HepG2 (cell line): ENCODE measurements around the gene GAL3ST1. TPM values are rescaled to one million over a fixed set of nuclear protein-coding genes. Genes with fewer than 3 reads are reported as not detected.
A peak's percentile ranks its signal among the peaks of the same experiment; 100 is the strongest.

Source experiments
- ATF6 ChIP-seq: sonication (generic); formaldehyde crosslinking; conservative IDR thresholded peaks from 2 replicates; pipeline ENCODE4 v1.4.0; 2020; ENCODE audit warnings: missing genetic modification reagents
- ELF4 ChIP-seq: sonication (generic); formaldehyde crosslinking; IDR thresholded peaks from 2 replicates; pipeline ENCODE4 v1.5.0; 2020; ENCODE audit warnings: missing genetic modification reagents, mild to moderate bottlenecking, moderate library complexity, borderline replicate concordance
- FLYWCH1 ChIP-seq: sonication (generic); formaldehyde crosslinking; IDR thresholded peaks from 2 replicates; pipeline ENCODE4 v1.8.1; 2023; ENCODE audit warnings: mild to moderate bottlenecking, missing genetic modification reagents
- MED1 ChIP-seq: sonication (generic); formaldehyde crosslinking; IDR thresholded peaks from 2 replicates; pipeline ENCODE4 v1.4.0; 2020; ENCODE audit warnings: missing genetic modification reagents
- MTA3 ChIP-seq: sonication (generic); formaldehyde crosslinking; IDR thresholded peaks from 2 replicates; pipeline ENCODE4 v1.4.0; 2020; ENCODE audit warnings: missing genetic modification reagents
- NR2C2 ChIP-seq: sonication (generic); formaldehyde crosslinking; IDR thresholded peaks from 2 replicates; pipeline ENCODE4 v1.4.0; 2020; ENCODE audit warnings: missing genetic modification reagents, mild to moderate bottlenecking, moderate library complexity, borderline replicate concordance
- NR2F6 ChIP-seq, 2 experiments: IDR thresholded peaks; 2 replicates each; pipeline ENCODE4 v1.6.1; 2016; ENCODE audit warnings: antibody characterized with exemption in 1 of 2, mild to moderate bottlenecking in 1 of 2
- PHF21A ChIP-seq: sonication (generic); formaldehyde crosslinking; IDR thresholded peaks from 2 replicates; pipeline ENCODE4 v1.5.0; 2020; ENCODE audit warnings: mild to moderate bottlenecking, missing genetic modification reagents
- TGIF2 ChIP-seq: IDR thresholded peaks from 2 replicates; pipeline ENCODE4 v1.6.1; 2016; ENCODE audit warnings: control low read depth, missing compliant biosample characterization
- THAP9 ChIP-seq: sonication (generic); formaldehyde crosslinking; IDR thresholded peaks from 2 replicates; pipeline ENCODE4; 2020; ENCODE audit warnings: missing genetic modification reagents, mild to moderate bottlenecking, borderline replicate concordance
- ZKSCAN8 ChIP-seq: IDR thresholded peaks from 2 replicates; pipeline ENCODE4 v1.6.1; 2016; ENCODE audit warnings: borderline replicate concordance, missing genetic modification reagents, missing compliant biosample characterization
- ZNF503 ChIP-seq: sonication (generic); formaldehyde crosslinking; IDR thresholded peaks from 2 replicates; pipeline ENCODE4 v1.4.0; 2020; ENCODE audit warnings: missing genetic modification reagents
- ZNF83 ChIP-seq: sonication (generic); formaldehyde crosslinking; IDR thresholded peaks from 2 replicates; pipeline ENCODE4 v1.4.0; 2020; ENCODE audit warnings: missing genetic modification reagents, mild to moderate bottlenecking, borderline replicate concordance
- ZSCAN12 ChIP-seq: sonication (generic); formaldehyde crosslinking; IDR thresholded peaks from 2 replicates; pipeline ENCODE4 v1.9.0; 2021; ENCODE audit warnings: mild to moderate bottlenecking, missing genetic modification reagents
- ZSCAN20 ChIP-seq: sonication (generic); formaldehyde crosslinking; IDR thresholded peaks from 2 replicates; pipeline ENCODE4 v1.4.0; 2020; ENCODE audit warnings: missing genetic modification reagents, mild to moderate bottlenecking, borderline replicate concordance
- polyA plus RNA-seq, 8 experiments: library from polyadenylated mRNA; depleted of rRNA in 3 of 8; stranded (reverse) in 7 of 8; unstranded in 1 of 8; fragments of >200 nt; fragmentation: Illumina TruSeq in 4 of 8; extraction: Trizol in 4 of 8; gene quantifications; 2 replicates each; pipeline versions ENCODE4 v1.2.1 to v1.2.3, GENCODE V29; 2011 to 2016; ENCODE audit warnings: low read depth in 4 of 8, missing spikeins in 1 of 8, mixed read lengths in 1 of 8; ENCODE audit not compliant: insufficient read depth in 1 of 8
- total RNA-seq, 5 experiments: library from RNA; depleted of rRNA; stranded (reverse); fragments of >200 nt; fragmentation: Illumina TruSeq; extraction: Trizol; gene quantifications; 2 replicates each; pipeline ENCODE4 v1.2.3, GENCODE V29; 2016; ENCODE audit warnings: low read depth in 1 of 5
- TF ChIP-seq, protein P1 (sequence below): sonication (generic); formaldehyde crosslinking; IDR thresholded peaks from 2 replicates; pipeline ENCODE4 v1.4.0; 2020; ENCODE audit warnings: missing genetic modification reagents, borderline replicate concordance
- TF ChIP-seq, protein P2 (sequence below): IDR thresholded peaks from 2 replicates; pipeline ENCODE4 v1.6.1; 2012; ENCODE audit warnings: low read depth, low read length, improper control_type of control experiment

Gene GAL3ST1
- total and polyA plus RNA-seq, 2 of the 13 experiments (the other 11 are each of a cell fraction or from before 2014, with no cell fraction given), result 4.4 to 14.7 TPM

- TF ChIP-seq ELF4 (CRISPR knock-in tag), result no peak
- TF ChIP-seq ATF6 (CRISPR knock-in tag), result no peak
- TF ChIP-seq FLYWCH1 (CRISPR knock-in tag), result no peak
- TF ChIP-seq MED1, result 0 out of 2 replicates have a peak, but pooled peaks have one; percentile 24
- TF ChIP-seq, protein P1, sequence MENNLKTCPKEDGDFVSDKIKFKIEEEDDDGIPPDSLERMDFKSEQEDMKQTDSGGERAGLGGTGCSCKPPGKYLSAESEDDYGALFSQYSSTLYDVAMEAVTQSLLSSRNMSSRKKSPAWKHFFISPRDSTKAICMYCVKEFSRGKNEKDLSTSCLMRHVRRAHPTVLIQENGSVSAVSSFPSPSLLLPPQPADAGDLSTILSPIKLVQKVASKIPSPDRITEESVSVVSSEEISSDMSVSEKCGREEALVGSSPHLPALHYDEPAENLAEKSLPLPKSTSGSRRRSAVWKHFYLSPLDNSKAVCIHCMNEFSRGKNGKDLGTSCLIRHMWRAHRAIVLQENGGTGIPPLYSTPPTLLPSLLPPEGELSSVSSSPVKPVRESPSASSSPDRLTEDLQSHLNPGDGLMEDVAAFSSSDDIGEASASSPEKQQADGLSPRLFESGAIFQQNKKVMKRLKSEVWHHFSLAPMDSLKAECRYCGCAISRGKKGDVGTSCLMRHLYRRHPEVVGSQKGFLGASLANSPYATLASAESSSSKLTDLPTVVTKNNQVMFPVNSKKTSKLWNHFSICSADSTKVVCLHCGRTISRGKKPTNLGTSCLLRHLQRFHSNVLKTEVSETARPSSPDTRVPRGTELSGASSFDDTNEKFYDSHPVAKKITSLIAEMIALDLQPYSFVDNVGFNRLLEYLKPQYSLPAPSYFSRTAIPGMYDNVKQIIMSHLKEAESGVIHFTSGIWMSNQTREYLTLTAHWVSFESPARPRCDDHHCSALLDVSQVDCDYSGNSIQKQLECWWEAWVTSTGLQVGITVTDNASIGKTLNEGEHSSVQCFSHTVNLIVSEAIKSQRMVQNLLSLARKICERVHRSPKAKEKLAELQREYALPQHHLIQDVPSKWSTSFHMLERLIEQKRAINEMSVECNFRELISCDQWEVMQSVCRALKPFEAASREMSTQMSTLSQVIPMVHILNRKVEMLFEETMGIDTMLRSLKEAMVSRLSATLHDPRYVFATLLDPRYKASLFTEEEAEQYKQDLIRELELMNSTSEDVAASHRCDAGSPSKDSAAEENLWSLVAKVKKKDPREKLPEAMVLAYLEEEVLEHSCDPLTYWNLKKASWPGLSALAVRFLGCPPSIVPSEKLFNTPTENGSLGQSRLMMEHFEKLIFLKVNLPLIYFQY (CRISPR knock-in tag), result no peak
- TF ChIP-seq ZKSCAN8 (CRISPR knock-in tag), result no peak
- no peak for TF ChIP-seq ZNF83
- TF ChIP-seq NR2F6 (IDR thresholded peaks at IDR 0.05), result 0 out of 2 replicates have a peak, but pooled peaks have one; percentile 48
- peak; percentile 48; the same call in 1 of the 2 replicates for TF ChIP-seq NR2F6 (CRISPR knock-in tag; IDR thresholded peaks at IDR 0.05)
- TF ChIP-seq, protein P2, sequence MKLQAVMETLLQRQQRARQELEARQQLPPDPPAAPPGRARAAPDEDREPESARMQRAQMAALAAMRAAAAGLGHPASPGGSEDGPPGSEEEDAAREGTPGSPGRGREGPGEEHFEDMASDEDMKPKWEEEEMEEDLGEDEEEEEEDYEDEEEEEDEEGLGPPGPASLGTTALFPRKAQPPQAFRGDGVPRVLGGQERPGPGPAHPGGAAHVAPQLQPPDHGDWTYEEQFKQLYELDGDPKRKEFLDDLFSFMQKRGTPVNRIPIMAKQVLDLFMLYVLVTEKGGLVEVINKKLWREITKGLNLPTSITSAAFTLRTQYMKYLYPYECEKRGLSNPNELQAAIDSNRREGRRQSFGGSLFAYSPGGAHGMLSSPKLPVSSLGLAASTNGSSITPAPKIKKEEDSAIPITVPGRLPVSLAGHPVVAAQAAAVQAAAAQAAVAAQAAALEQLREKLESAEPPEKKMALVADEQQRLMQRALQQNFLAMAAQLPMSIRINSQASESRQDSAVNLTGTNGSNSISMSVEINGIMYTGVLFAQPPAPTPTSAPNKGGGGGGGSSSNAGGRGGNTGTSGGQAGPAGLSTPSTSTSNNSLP, result no peak
- TF ChIP-seq ZSCAN12 (CRISPR knock-in tag), result no peak
- TF ChIP-seq MTA3 (CRISPR knock-in tag), result no peak
- TF ChIP-seq ZNF503, result no peak
- TF ChIP-seq NR2C2, result 0 out of 2 replicates have a peak, but pooled peaks have one; percentile 36
- TF ChIP-seq ZSCAN20 (CRISPR knock-in tag), result no peak
- TF ChIP-seq THAP9 (CRISPR knock-in tag), result no peak
- TF ChIP-seq PHF21A (CRISPR knock-in tag), result peak; percentile 47; the same call in 1 of the 2 replicates
- no peak for TF ChIP-seq TGIF2 (CRISPR knock-in tag)
Observed at GRCh38 chr22:30559889-30560288, 14.6 kb downstream of the GAL3ST1 start (continued).
